Ramos (cell line): ENCODE measurements around the gene PDE5A.

ENCODE experiments used
- in situ Hi-C: fragments of 300-500 bp; cut with MboI; formaldehyde crosslinking; loops from one replicate; pipeline ENCODE4 v1.14.3; 2022; ENCODE audit warnings: low sequenced_read_pairs; ENCODE audit not compliant: unreplicated experiment

Gene PDE5A

GRCh38 chr4:119647558-119647957, 19.0 kb upstream of the PDE5A start:
- in situ Hi-C loops: loop anchor here (25.0 kb wide), 1 partner anchor 390 kb away; no protein-coding TSS in a partner anchor

- in situ Hi-C loops: loop anchor here (25.0 kb wide), 1 partner anchor 391 kb away; no protein-coding TSS in a partner anchor
Observed at GRCh38 chr4:119646347-119647071, 17.9 kb upstream of the PDE5A start.

GRCh38 chr4:119643306-119644042, 14.9 kb upstream of the PDE5A start:
- in situ Hi-C loops: loop anchor here (25.0 kb wide), 1 partner anchor 394 kb away; no protein-coding TSS in a partner anchor

GRCh38 chr4:119641765-119642164, 13.2 kb upstream of the PDE5A start:
- in situ Hi-C loops: loop anchor here (25.0 kb wide), 1 partner anchor 396 kb away; no protein-coding TSS in a partner anchor

GRCh38 chr4:119638359-119638758, 9.8 kb upstream of the PDE5A start:
- in situ Hi-C loops: loop anchor here (25.0 kb wide), 1 partner anchor 399 kb away; no protein-coding TSS in a partner anchor

- in situ Hi-C loops: loop anchor here (25.0 kb wide), 1 partner anchor 400 kb away; no protein-coding TSS in a partner anchor
Observed at GRCh38 chr4:119636851-119637250, 8.2 kb upstream of the PDE5A start.

GRCh38 chr4:119632216-119632615, 3.6 kb upstream of the PDE5A start:
- in situ Hi-C loops: loop anchor here (25.0 kb wide), 1 partner anchor 405 kb away; no protein-coding TSS in a partner anchor

GRCh38 chr4:119629142-119629471, 503 bp upstream of the PDE5A start:
- in situ Hi-C loops: loop anchor here (25.0 kb wide), 1 partner anchor 408 kb away; no protein-coding TSS in a partner anchor

GRCh38 chr4:119627267-119628255, 1.0 kb downstream of the PDE5A start:
- in situ Hi-C loops: loop anchor here (25.0 kb wide), 1 partner anchor 410 kb away; no protein-coding TSS in a partner anchor

GRCh38 chr4:119626943-119627266, 1.7 kb downstream of the PDE5A start:
- in situ Hi-C loops: loop anchor here (25.0 kb wide), 1 partner anchor 410 kb away; no protein-coding TSS in a partner anchor

GRCh38 chr4:119626420-119626819, 2.2 kb downstream of the PDE5A start:
- in situ Hi-C loops: loop anchor here (25.0 kb wide), 1 partner anchor 411 kb away; no protein-coding TSS in a partner anchor

GRCh38 chr4:119625761-119626160, 2.8 kb downstream of the PDE5A start:
- in situ Hi-C loops: loop anchor here (25.0 kb wide), 1 partner anchor 412 kb away; no protein-coding TSS in a partner anchor

GRCh38 chr4:119624356-119624755, 4.2 kb downstream of the PDE5A start:
- in situ Hi-C loops: no loop called here

- in situ Hi-C loops: no loop called here
Observed at GRCh38 chr4:119623025-119623424, 5.6 kb downstream of the PDE5A start.

GRCh38 chr4:119615068-119615719, 13.4 kb downstream of the PDE5A start:
- in situ Hi-C loops: no loop called here

- in situ Hi-C loops: no loop called here
Observed at GRCh38 chr4:119604266-119604665, 24.3 kb downstream of the PDE5A start.

- in situ Hi-C loops: no loop called here
Observed at GRCh38 chr4:119602366-119602765, 26.2 kb downstream of the PDE5A start.

- in situ Hi-C loops: no loop called here
Observed at GRCh38 chr4:119598521-119598920, 30.1 kb downstream of the PDE5A start.

- in situ Hi-C loops: no loop called here
Observed at GRCh38 chr4:119597377-119597776, 31.2 kb downstream of the PDE5A start.
